ENCODE measurements around the gene CACNA2D4.

Gene CACNA2D4

GRCh38 chr12:1844223-1844622 lies 74.2 kb downstream of the CACNA2D4 start:
- Histone ChIP-seq H3K27me3 (no peaks in the 10 kb centered on the region), H3K36me3 (no peaks in the 10 kb centered on the region), H3K9ac (peak overlapping the region; percentile 84), H3K9me3 (no peaks in the 10 kb centered on the region), H3K4me1 (peaks cover 97% of the 10 kb centered on the region), H3K27ac (peak overlapping the region; percentile 81), H3K4me2 (peak overlapping the region; percentile 93), H3K4me3 (no peak overlapping the region), H4K20me1 (no peaks in the 10 kb centered on the region)
- TF ChIP-seq Cebpa-rat (IDR thresholded peaks at IDR 0.05) = no peak

GRCh38 chr12:1843641-1844005 lies 74.8 kb downstream of the CACNA2D4 start:
- no peak for TF ChIP-seq Cebpa-rat (IDR thresholded peaks at IDR 0.05)
- no peaks in the 10 kb centered on the region for H3K9me3 ChIP-seq
- no peaks in the 10 kb centered on the region for H4K20me1 ChIP-seq
- peak overlapping the region; percentile 81 for H3K27ac ChIP-seq
- no peaks in the 10 kb centered on the region for H3K27me3 ChIP-seq
- H3K36me3 ChIP-seq = no peaks in the 10 kb centered on the region
- H3K9ac ChIP-seq = peak overlapping the region; percentile 84
- H3K4me1 ChIP-seq = peaks cover 97% of the 10 kb centered on the region
- peak overlapping the region; percentile 93 for H3K4me2 ChIP-seq
- 0 out of 2 replicates have a peak overlapping the region, but pooled peaks have one; percentile 35 for H3K4me3 ChIP-seq

GRCh38 chr12:1842905-1843640 lies 75.4 kb downstream of the CACNA2D4 start:
- H3K4me3 ChIP-seq = 0 out of 2 replicates have a peak overlapping the region, but pooled peaks have one; percentile 35
- H3K9ac ChIP-seq = peak overlapping the region; percentile 84
- H3K9me3 ChIP-seq = no peaks in the 10 kb centered on the region
- H3K27ac ChIP-seq = peak overlapping the region; percentile 81
- peak overlapping the region; percentile 93 for H3K4me2 ChIP-seq
- no peaks in the 10 kb centered on the region for H3K36me3 ChIP-seq
- no peaks in the 10 kb centered on the region for H3K27me3 ChIP-seq
- H3K4me1 ChIP-seq = peaks cover 97% of the 10 kb centered on the region
- H4K20me1 ChIP-seq = no peaks in the 10 kb centered on the region
- no peak for TF ChIP-seq Cebpa-rat (IDR thresholded peaks at IDR 0.05)

- Histone ChIP-seq H3K27ac (peak overlapping the region; percentile 95), H3K27me3 (no peaks in the 10 kb centered on the region), H3K4me2 (peak overlapping the region; percentile 93), H3K9me3 (no peaks in the 10 kb centered on the region), H3K36me3 (no peaks in the 10 kb centered on the region), H3K4me3 (peak overlapping the region; percentile 53), H3K4me1 (peaks cover 97% of the 10 kb centered on the region), H4K20me1 (no peaks in the 10 kb centered on the region), H3K9ac (peak overlapping the region; percentile 84)
- no peak for TF ChIP-seq Cebpa-rat (IDR thresholded peaks at IDR 0.05)
Observed at GRCh38 chr12:1842183-1842904, 76.1 kb downstream of the CACNA2D4 start.

GRCh38 chr12:1841586-1842182 lies 76.8 kb downstream of the CACNA2D4 start:
- Histone ChIP-seq H3K4me1 (peaks cover 97% of the 10 kb centered on the region), H4K20me1 (no peaks in the 10 kb centered on the region), H3K36me3 (no peaks in the 10 kb centered on the region), H3K4me3 (peak overlapping the region; percentile 53), H3K9me3 (no peaks in the 10 kb centered on the region), H3K4me2 (peak overlapping the region; percentile 93), H3K27me3 (no peaks in the 10 kb centered on the region), H3K27ac (peak overlapping the region; percentile 95), H3K9ac (peak overlapping the region; percentile 84)
- no peak for TF ChIP-seq Cebpa-rat (IDR thresholded peaks at IDR 0.05)

- H3K4me3 ChIP-seq = peak overlapping the region; percentile 45
- no peak for TF ChIP-seq Cebpa-rat (IDR thresholded peaks at IDR 0.05)
Observed at GRCh38 chr12:1840981-1841425, 77.4 kb downstream of the CACNA2D4 start.

GRCh38 chr12:1839956-1840951 lies 78.2 kb downstream of the CACNA2D4 start:
- TF ChIP-seq Cebpa-rat (IDR thresholded peaks at IDR 0.05) = no peak
- Histone ChIP-seq H4K20me1 (no peaks in the 10 kb centered on the region), H3K36me3 (no peaks in the 10 kb centered on the region), H3K4me1 (peaks cover 97% of the 10 kb centered on the region), H3K4me2 (peak overlapping the region; percentile 93), H3K4me3 (peak overlapping the region; percentile 62), H3K9me3 (no peaks in the 10 kb centered on the region), H3K27me3 (no peaks in the 10 kb centered on the region), H3K27ac (peak overlapping the region; percentile 98), H3K9ac (peak overlapping the region; percentile 87)

More at GRCh38 chr12:1840981-1841425, 77.4 kb downstream of the CACNA2D4 start:
- no peaks in the 10 kb centered on the region for H3K27me3 ChIP-seq
- H3K9ac ChIP-seq = peak overlapping the region; percentile 84
- H3K27ac ChIP-seq = peak overlapping the region; percentile 95
- H3K4me2 ChIP-seq = peak overlapping the region; percentile 93
- peaks cover 97% of the 10 kb centered on the region for H3K4me1 ChIP-seq
- H3K9me3 ChIP-seq = no peaks in the 10 kb centered on the region
- H4K20me1 ChIP-seq = no peaks in the 10 kb centered on the region
- no peaks in the 10 kb centered on the region for H3K36me3 ChIP-seq

- no peak for TF ChIP-seq Cebpa-rat (IDR thresholded peaks at IDR 0.05)
- H3K27me3 ChIP-seq = no peaks in the 10 kb centered on the region
- H3K4me1 ChIP-seq = peaks cover 97% of the 10 kb centered on the region
- peak overlapping the region; percentile 93 for H3K4me2 ChIP-seq
- no peaks in the 10 kb centered on the region for H4K20me1 ChIP-seq
- peak overlapping the region; percentile 87 for H3K9ac ChIP-seq
- peak overlapping the region; percentile 98 for H3K27ac ChIP-seq
- H3K9me3 ChIP-seq = no peaks in the 10 kb centered on the region
- peak overlapping the region; percentile 62 for H3K4me3 ChIP-seq
- peaks cover 4% of the 10 kb centered on the region for H3K36me3 ChIP-seq
Observed at GRCh38 chr12:1839464-1839863, 79.0 kb downstream of the CACNA2D4 start.

- peak overlapping the region; percentile 87 for H3K9ac ChIP-seq
- H4K20me1 ChIP-seq = no peaks in the 10 kb centered on the region
- H3K27ac ChIP-seq = peak overlapping the region; percentile 98
- H3K4me3 ChIP-seq = peak overlapping the region; percentile 62
- no peaks in the 10 kb centered on the region for H3K27me3 ChIP-seq
- no peak for TF ChIP-seq Cebpa-rat (IDR thresholded peaks at IDR 0.05)
- peak overlapping the region; percentile 93 for H3K4me2 ChIP-seq
- peaks cover 8% of the 10 kb centered on the region for H3K36me3 ChIP-seq
- peaks cover 97% of the 10 kb centered on the region for H3K4me1 ChIP-seq
- H3K9me3 ChIP-seq = no peaks in the 10 kb centered on the region
Observed at GRCh38 chr12:1838994-1839365, 79.5 kb downstream of the CACNA2D4 start.
